ENCODE measurements around the gene EYA4. TPM values are rescaled to one million over a fixed set of nuclear protein-coding genes. Genes with fewer than 3 reads are reported as not detected.

The EYA4 gene
- polyA plus RNA-seq, 2 of the 4 experiments (the other 2 are of a cell fraction) = 14.4 to 28.3 TPM

- Histone ChIP-seq H3K4me3 (no peak overlapping the region), H3K4me1 (peaks cover 4% of the 10 kb centered on the region; the same call in 1 of the 3 replicates), H3K4me2 (no peak overlapping the region), H3K27ac (no peak overlapping the region), H3K9me3 (no peaks in the 10 kb centered on the region)
- TF ChIP-seq, protein P1, sequence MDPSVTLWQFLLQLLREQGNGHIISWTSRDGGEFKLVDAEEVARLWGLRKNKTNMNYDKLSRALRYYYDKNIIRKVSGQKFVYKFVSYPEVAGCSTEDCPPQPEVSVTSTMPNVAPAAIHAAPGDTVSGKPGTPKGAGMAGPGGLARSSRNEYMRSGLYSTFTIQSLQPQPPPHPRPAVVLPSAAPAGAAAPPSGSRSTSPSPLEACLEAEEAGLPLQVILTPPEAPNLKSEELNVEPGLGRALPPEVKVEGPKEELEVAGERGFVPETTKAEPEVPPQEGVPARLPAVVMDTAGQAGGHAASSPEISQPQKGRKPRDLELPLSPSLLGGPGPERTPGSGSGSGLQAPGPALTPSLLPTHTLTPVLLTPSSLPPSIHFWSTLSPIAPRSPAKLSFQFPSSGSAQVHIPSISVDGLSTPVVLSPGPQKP (IDR thresholded peaks at IDR 0.05; ENCODE audit: low read depth, low read length) = no peak
- TF ChIP-seq CBX2 (IDR thresholded peaks at IDR 0.05; ENCODE audit: borderline replicate concordance, low read depth) (no peak), HEYL (CRISPR knock-in tag; IDR thresholded peaks at IDR 0.05) (no peak), BCL3 (IDR thresholded peaks at IDR 0.05) (no peak), USF2 (IDR thresholded peaks at IDR 0.05) (no peak), FOXS1 (CRISPR knock-in tag; IDR thresholded peaks at IDR 0.05) (no peak), HOXA7 (CRISPR knock-in tag; IDR thresholded peaks at IDR 0.05) (no peak), CBX8 (IDR thresholded peaks at IDR 0.05) (no peak), CEBPB (IDR thresholded peaks at IDR 0.05) (no peak), ZNF302 (CRISPR knock-in tag; IDR thresholded peaks at IDR 0.05) (no peak)
- TF ChIP-seq, protein P2, sequence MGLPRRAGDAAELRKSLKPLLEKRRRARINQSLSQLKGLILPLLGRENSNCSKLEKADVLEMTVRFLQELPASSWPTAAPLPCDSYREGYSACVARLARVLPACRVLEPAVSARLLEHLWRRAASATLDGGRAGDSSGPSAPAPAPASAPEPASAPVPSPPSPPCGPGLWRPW (IDR thresholded peaks at IDR 0.05) = no peak
- no peak for FAIRE-seq
- ChIA-PET CTCF (no interaction called here), POLR2A (no interaction called here)
- ATAC-seq = no peak
- WGBS (ENCODE audit: missing lambda C conversion rate) = 95% methylated on average over 9 of the region's 9 CpGs
- DNase-seq (ENCODE audit: low read depth in 1 of 2, low spot score in 1 of 2) = no peak
These were observed 149.0 kb downstream of the EYA4 start for GRCh38 chr6:133390168-133390567.

DNA sequence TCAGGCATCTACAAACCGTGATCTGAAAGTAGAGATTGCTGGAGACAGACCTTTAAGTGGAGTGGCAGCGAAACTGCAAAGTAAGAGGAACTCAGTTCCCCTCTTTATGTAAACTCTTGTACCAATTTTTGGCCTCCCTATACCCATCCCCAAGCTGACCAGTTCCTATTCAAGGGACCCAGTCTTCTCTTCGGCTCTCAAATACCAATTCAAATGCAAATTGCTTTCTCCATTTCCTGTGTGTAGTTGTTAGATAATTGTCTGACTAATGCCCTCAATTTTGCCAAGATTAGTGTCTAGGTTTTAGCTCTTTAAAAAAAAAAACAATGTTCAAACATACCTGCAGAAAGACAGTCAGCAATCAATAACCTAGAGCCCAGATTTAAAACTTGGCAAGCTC is 150.9 kb downstream of the EYA4 start:
- TF ChIP-seq MAZ (IDR thresholded peaks at IDR 0.05; ENCODE audit: borderline replicate concordance, low read depth, low read length) = no peak
- TF ChIP-seq GATA3 (IDR thresholded peaks at IDR 0.05; ENCODE audit: borderline replicate concordance) = no peak
- TF ChIP-seq CHD4 (IDR thresholded peaks at IDR 0.05; ENCODE audit: borderline replicate concordance) = no peak
- no peak for TF ChIP-seq HOXA7 (CRISPR knock-in tag; IDR thresholded peaks at IDR 0.05)
- no peak for TF ChIP-seq HMGXB4 (CRISPR knock-in tag; IDR thresholded peaks at IDR 0.05; ENCODE audit: borderline replicate concordance)
- no peak for TF ChIP-seq JUNB (IDR thresholded peaks at IDR 0.05)
- TF ChIP-seq KDM1A (IDR thresholded peaks at IDR 0.05; ENCODE audit: low read depth) = no peak
- TF ChIP-seq POLR2A (IDR thresholded peaks at IDR 0.05; ENCODE audit: low read length) = no peak
- TF ChIP-seq MAX (IDR thresholded peaks at IDR 0.05) = no peak
- TF ChIP-seq HDAC2 (IDR thresholded peaks at IDR 0.05) = no peak
- TF ChIP-seq NR3C1 (IDR thresholded peaks at IDR 0.05) = no peak
- TF ChIP-seq HOXB13 (CRISPR knock-in tag; IDR thresholded peaks at IDR 0.05; ENCODE audit: low read depth) = no peak
- TF ChIP-seq JUN (IDR thresholded peaks at IDR 0.05) = no peak
- TF ChIP-seq MYC (IDR thresholded peaks at IDR 0.05; ENCODE audit: borderline replicate concordance, low read length) = no peak
- TF ChIP-seq USF2 (IDR thresholded peaks at IDR 0.05) = no peak
- Histone ChIP-seq H3K4me3 (no peak overlapping the region), H3K4me1 (peaks cover 10% of the 10 kb centered on the region; the same call in 2 of the 3 replicates), H3K9me3 (no peaks in the 10 kb centered on the region), H3K27ac (no peak overlapping the region), H3K4me2 (no peak overlapping the region)
- CTCF ChIA-PET = interaction anchor here (1.4 kb wide), 1 partner anchor 14 kb away, joined by 3 read pairs; no protein-coding TSS in a partner anchor
- ATAC-seq (no peak), FAIRE-seq (no peak), DNase-seq (ENCODE audit: low read depth in 1 of 2, low spot score in 1 of 2) (no peak)
- POLR2A ChIA-PET = no interaction called here
- 82% methylated on average over 3 of the region's 3 CpGs for WGBS (ENCODE audit: missing lambda C conversion rate)
